Keratinocyte (primary cell): ENCODE measurements around the gene RDH13. TPM values are rescaled to one million over a fixed set of nuclear protein-coding genes. Genes with fewer than 3 reads are reported as not detected.
"Not testable (repeated sequence)": the region's sequence is repeated elsewhere in the genome, so short reads cannot be mapped to it uniquely, and the experiment has no call there.

ENCODE experiments used
- DNase-seq: peaks from one replicate; pipeline ENCODE4 v3.0.0-alpha.2; 2011; ENCODE audit warnings: low read depth, missing footprints, low spot score
- FAIRE-seq: peaks from 2 replicates; lab custom pipeline; 2011; peaks lifted over from hg19 to GRCh38; lab: Jason Lieb, UNC
- H2AFZ ChIP-seq: 2 replicates; pipeline ENCODE4 v1.6.0; 2012; ENCODE audit warnings: low read length, control low read depth, inconsistent platforms; ENCODE audit not compliant: control insufficient read depth
- H3K27ac ChIP-seq: 2 replicates; pipeline ENCODE4 v1.5.1; 2011; ENCODE audit warnings: low read length; ENCODE audit not compliant: control insufficient read depth, insufficient read depth
- H3K27me3 ChIP-seq: 3 replicates; pipeline ENCODE4 v1.6.0; 2011; ENCODE audit warnings: low read length; ENCODE audit not compliant: control insufficient read depth, insufficient read depth; ENCODE audit errors: extremely low read depth
- H3K36me3 ChIP-seq, 2 experiments: 2 replicates in 1 of 2; 3 replicates in 1 of 2; pipeline ENCODE4 v1.5.1; 2011; ENCODE audit warnings: low read length in 2 of 2, mild to moderate bottlenecking in 1 of 2; ENCODE audit not compliant: control insufficient read depth in 2 of 2, insufficient read depth in 2 of 2; ENCODE audit errors: extremely low read depth in 1 of 2
- H3K4me1 ChIP-seq: 3 replicates; pipeline ENCODE4 v1.5.1; 2011; ENCODE audit warnings: low read length; ENCODE audit not compliant: control insufficient read depth, insufficient read depth; ENCODE audit errors: extremely low read depth
- H3K4me2 ChIP-seq: 3 replicates; pipeline ENCODE4 v1.6.0; 2011; ENCODE audit warnings: low read depth, low read length; ENCODE audit not compliant: control insufficient read depth, insufficient read depth; ENCODE audit errors: extremely low read depth
- H3K4me3 ChIP-seq, 3 experiments: fragments of 200-600 bp in 1 of 3; sonication (generic) in 1 of 3; 2 replicates in 2 of 3; 3 replicates in 1 of 3; pipeline ENCODE4 v1.5.1; 2011 to 2016; ENCODE audit warnings: low read length in 3 of 3, mild to moderate bottlenecking in 3 of 3, control low read depth in 2 of 3, inconsistent platforms in 1 of 3, low read depth in 1 of 3, mixed read lengths in 1 of 3, mixed run types in 1 of 3, moderate library complexity in 1 of 3; ENCODE audit not compliant: control insufficient read depth in 2 of 3, insufficient read depth in 2 of 3; ENCODE audit errors: extremely low read depth in 1 of 3
- H3K79me2 ChIP-seq: 2 replicates; pipeline ENCODE4 v1.6.0; 2012; ENCODE audit warnings: low read length; ENCODE audit not compliant: control insufficient read depth, insufficient read depth
- H3K9ac ChIP-seq: 3 replicates; pipeline ENCODE4 v1.6.0; 2011; ENCODE audit warnings: low read length; ENCODE audit not compliant: control insufficient read depth, insufficient read depth; ENCODE audit errors: extremely low read depth
- H3K9me1 ChIP-seq: 3 replicates; pipeline ENCODE4 v1.6.0; 2011; ENCODE audit warnings: low read length; ENCODE audit not compliant: control insufficient read depth, insufficient read depth; ENCODE audit errors: extremely low read depth
- H3K9me3 ChIP-seq: 2 replicates; pipeline ENCODE4 v1.5.1; 2012; ENCODE audit warnings: low read depth, low read length; ENCODE audit not compliant: control insufficient read depth
- H4K20me1 ChIP-seq: 3 replicates; pipeline ENCODE4 v1.6.0; 2011; ENCODE audit warnings: low read length; ENCODE audit not compliant: control insufficient read depth, insufficient read depth; ENCODE audit errors: extremely low read depth
- EZH2 ChIP-seq: IDR thresholded peaks from one replicate; pipeline ENCODE4 v1.6.1; 2012; ENCODE audit warnings: inconsistent platforms, mild to moderate bottlenecking, low read length, moderate library complexity
- dilution Hi-C: fragments of 300-500 bp; cut with MboI; formaldehyde crosslinking; loops from one replicate; pipeline ENCODE4 v1.7.0; 2020; ENCODE audit warnings: low sequenced_read_pairs; ENCODE audit not compliant: extremely low pct_ligation_motif_present
- polyA plus RNA-seq, 5 experiments: library from polyadenylated mRNA; depleted of rRNA in 3 of 5; stranded (reverse) in 3 of 5; stranded (forward) in 1 of 5; unstranded in 1 of 5; fragments of >200 nt; gene quantifications; 1 replicate in 1 of 5; 2 replicates in 3 of 5; 3 replicates in 1 of 5; pipeline versions ENCODE4 v1.2.1 to v1.2.3, GENCODE V29; 2011 to 2012; ENCODE audit warnings: missing spikeins in 2 of 5, low read depth in 1 of 5, low replicate concordance in 1 of 5
- TF ChIP-seq, protein P1 (sequence below), 3 experiments: IDR thresholded peaks in 1 of 3; conservative IDR thresholded peaks in 1 of 3; optimal IDR thresholded peaks in 1 of 3; 2 replicates in 2 of 3; 3 replicates in 1 of 3; pipeline versions ENCODE3 to v1.5.1; 2011; ENCODE audit warnings: low read length in 3 of 3, mild to moderate bottlenecking in 3 of 3, moderate library complexity in 2 of 3, control low read depth in 1 of 3, inconsistent platforms in 1 of 3; ENCODE audit not compliant: insufficient read depth in 2 of 3; ENCODE audit errors: extremely low read depth in 1 of 3

RDH13 gene
- polyA plus RNA-seq, 1 donor (not counting 4 experiments of a cell fraction or from before 2014, with no cell fraction given), result 10.6 TPM

- H3K9me3 ChIP-seq, result no peaks in the 10 kb centered on the region
- FAIRE-seq, result no peak
- TF ChIP-seq, protein P1, sequence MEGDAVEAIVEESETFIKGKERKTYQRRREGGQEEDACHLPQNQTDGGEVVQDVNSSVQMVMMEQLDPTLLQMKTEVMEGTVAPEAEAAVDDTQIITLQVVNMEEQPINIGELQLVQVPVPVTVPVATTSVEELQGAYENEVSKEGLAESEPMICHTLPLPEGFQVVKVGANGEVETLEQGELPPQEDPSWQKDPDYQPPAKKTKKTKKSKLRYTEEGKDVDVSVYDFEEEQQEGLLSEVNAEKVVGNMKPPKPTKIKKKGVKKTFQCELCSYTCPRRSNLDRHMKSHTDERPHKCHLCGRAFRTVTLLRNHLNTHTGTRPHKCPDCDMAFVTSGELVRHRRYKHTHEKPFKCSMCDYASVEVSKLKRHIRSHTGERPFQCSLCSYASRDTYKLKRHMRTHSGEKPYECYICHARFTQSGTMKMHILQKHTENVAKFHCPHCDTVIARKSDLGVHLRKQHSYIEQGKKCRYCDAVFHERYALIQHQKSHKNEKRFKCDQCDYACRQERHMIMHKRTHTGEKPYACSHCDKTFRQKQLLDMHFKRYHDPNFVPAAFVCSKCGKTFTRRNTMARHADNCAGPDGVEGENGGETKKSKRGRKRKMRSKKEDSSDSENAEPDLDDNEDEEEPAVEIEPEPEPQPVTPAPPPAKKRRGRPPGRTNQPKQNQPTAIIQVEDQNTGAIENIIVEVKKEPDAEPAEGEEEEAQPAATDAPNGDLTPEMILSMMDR (optimal IDR thresholded peaks at IDR 0.05 in 1 of 3, IDR thresholded peaks at IDR 0.05 in 1 of 3, conservative IDR thresholded peaks at IDR 0.05 in 1 of 3; ENCODE audit: extremely low read depth in 1 of 3, insufficient read depth in 2 of 3, low read length in 3 of 3), result no peak
- TF ChIP-seq EZH2, result no peak
- no peak overlapping the region for H3K27ac ChIP-seq
- H4K20me1 ChIP-seq, result no peaks in the 10 kb centered on the region
- no peaks in the 10 kb centered on the region for H3K36me3 ChIP-seq
- H3K9ac ChIP-seq, result no peak overlapping the region
- dilution Hi-C loops, result no loop called here
- H3K4me3 ChIP-seq, result no peak overlapping the region
- H3K79me2 ChIP-seq, result no peaks in the 10 kb centered on the region
- H3K27me3 ChIP-seq, result peaks cover 25% of the 10 kb centered on the region
- no peak overlapping the region for H3K4me2 ChIP-seq
- H3K9me1 ChIP-seq, result no peaks in the 10 kb centered on the region
- no peak for DNase-seq
- peaks cover 16% of the 10 kb centered on the region for H3K4me1 ChIP-seq
- no peak overlapping the region for H2AFZ ChIP-seq
Observed at GRCh38 chr19:55067869-55068268, 4.9 kb upstream of the RDH13 start.

DNA sequence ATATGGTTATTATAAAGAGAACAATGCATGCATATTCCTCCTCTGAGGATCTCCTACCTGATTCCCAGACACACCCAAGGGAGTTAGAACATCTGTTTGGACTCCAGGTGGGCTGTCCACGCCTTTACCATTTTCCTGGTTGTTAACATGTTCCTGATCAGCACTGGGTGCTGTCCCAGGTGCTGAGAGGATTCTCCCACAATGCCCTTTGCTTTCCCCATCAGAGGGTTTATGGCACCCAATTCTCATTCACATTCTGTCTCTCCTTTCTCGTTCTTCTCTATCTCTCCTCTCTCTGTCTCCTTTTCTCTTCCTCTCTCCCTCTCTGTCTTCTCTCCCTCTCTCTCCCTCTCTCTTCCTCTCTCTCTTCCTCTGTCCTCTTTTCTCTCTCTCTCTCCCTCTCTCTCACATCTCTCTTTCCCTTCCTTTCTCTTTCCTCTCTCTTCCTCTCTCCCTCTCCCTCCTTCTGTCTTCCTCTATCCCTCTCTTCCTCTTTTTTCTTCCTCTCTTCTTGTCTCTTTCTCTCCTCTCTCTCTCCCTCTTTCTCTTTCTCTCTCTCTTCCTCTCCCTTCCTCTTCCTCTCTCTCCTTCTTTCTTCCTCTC is 3.3 kb upstream of the RDH13 start:
- peaks cover 18% of the 10 kb centered on the region for H3K4me1 ChIP-seq
- no peak overlapping the region for H3K27ac ChIP-seq
- no peaks in the 10 kb centered on the region for H3K9me3 ChIP-seq
- TF ChIP-seq EZH2, result no peak
- TF ChIP-seq, protein P1 (optimal IDR thresholded peaks at IDR 0.05 in 1 of 3, IDR thresholded peaks at IDR 0.05 in 1 of 3, conservative IDR thresholded peaks at IDR 0.05 in 1 of 3; ENCODE audit: extremely low read depth in 1 of 3, insufficient read depth in 2 of 3, low read length in 3 of 3), result no peak
- H3K9ac ChIP-seq, result no peak overlapping the region
- H3K36me3 ChIP-seq, result no peaks in the 10 kb centered on the region
- H3K27me3 ChIP-seq, result peaks cover 25% of the 10 kb centered on the region
- FAIRE-seq, result no peak
- H3K4me3 ChIP-seq, result no peak overlapping the region
- H2AFZ ChIP-seq, result no peak overlapping the region
- H3K4me2 ChIP-seq, result no peak overlapping the region
- DNase-seq, result no peak
- peaks cover 10% of the 10 kb centered on the region for H3K79me2 ChIP-seq
- no peaks in the 10 kb centered on the region for H4K20me1 ChIP-seq
- no peaks in the 10 kb centered on the region for H3K9me1 ChIP-seq
- dilution Hi-C loops, result no loop called here

DNA sequence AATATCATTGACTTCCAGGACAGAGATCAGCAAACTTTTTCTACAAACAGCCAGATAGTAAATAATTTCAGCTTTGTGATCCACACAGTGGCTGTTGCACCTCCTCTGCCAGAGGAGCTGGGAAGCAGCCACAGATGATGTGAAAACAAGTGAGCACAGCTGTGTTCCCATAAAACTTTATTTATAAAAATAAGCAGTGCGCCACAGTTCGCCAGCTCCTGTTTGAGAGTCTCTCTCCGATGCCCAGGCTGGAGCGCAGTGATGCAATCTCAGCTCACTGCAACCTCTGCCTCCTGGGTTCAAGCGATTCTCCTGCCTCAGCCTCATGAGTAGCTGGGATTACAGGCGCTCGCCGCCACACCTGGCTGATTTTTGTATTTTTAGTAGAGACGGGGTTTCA is 2.6 kb upstream of the RDH13 start:
- H4K20me1 ChIP-seq, H3K9ac ChIP-seq, H2AFZ ChIP-seq, H3K36me3 ChIP-seq, H3K4me2 ChIP-seq, DNase-seq, H3K9me3 ChIP-seq, FAIRE-seq, H3K4me3 ChIP-seq, H3K27ac ChIP-seq, dilution Hi-C loops, H3K9me1 ChIP-seq: not testable (repeated sequence)
- Histone ChIP-seq H3K4me1 (peaks cover 14% of the 10 kb centered on the region), H3K27me3 (peaks cover 25% of the 10 kb centered on the region), H3K79me2 (peaks cover 12% of the 10 kb centered on the region)
